Measurements from ENCODE around the gene REEP6. TPM values are rescaled to one million over a fixed set of nuclear protein-coding genes. Genes with fewer than 3 reads are reported as not detected.

Gene REEP6
- polyA plus RNA-seq, 1 experiment, result 0.84 TPM

DNA sequence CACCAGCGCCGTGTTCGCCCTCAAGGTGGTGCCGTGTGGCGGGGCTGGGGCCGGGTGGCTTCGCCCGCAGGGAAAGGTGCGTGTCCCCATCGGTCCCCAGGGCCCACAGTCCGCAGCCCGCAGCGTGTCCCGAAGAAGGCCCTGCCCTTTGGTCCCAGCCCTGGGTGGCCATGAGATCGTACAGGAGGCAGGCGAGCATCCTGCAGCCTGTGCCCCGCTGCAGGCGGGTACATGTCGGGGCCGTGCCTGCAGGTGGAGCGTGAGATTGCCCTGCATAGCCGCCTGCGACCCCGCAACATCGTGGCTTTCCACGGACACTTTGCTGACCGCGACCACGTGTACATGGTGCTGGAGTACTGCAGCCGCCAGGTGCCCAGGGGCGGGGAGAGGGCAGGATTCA lies 34.4 kb downstream of the REEP6 start:
- DNase-seq (ENCODE audit: low read depth, low spot score), result no peak
- no peak overlapping the region for H3K27ac ChIP-seq (ENCODE audit: low read depth, low read length)
- CTCF ChIA-PET, result no interaction called here
- no peak overlapping the region for H3K4me3 ChIP-seq (ENCODE audit: low read depth, low read length)
- POLR2A ChIA-PET, result interaction anchor here (0.6 kb wide), 1 partner anchor 47 kb away, joined by 5 read pairs; no protein-coding TSS in a partner anchor
- H3K27me3 ChIP-seq (ENCODE audit: control insufficient read depth, insufficient read depth, low read length), result peaks cover 27% of the 10 kb centered on the region
- peaks cover 5% of the 10 kb centered on the region; the same call in 1 of the 2 replicates for H3K9me3 ChIP-seq (ENCODE audit: control insufficient read depth, insufficient read depth, low read length)
- TF ChIP-seq, protein P1, sequence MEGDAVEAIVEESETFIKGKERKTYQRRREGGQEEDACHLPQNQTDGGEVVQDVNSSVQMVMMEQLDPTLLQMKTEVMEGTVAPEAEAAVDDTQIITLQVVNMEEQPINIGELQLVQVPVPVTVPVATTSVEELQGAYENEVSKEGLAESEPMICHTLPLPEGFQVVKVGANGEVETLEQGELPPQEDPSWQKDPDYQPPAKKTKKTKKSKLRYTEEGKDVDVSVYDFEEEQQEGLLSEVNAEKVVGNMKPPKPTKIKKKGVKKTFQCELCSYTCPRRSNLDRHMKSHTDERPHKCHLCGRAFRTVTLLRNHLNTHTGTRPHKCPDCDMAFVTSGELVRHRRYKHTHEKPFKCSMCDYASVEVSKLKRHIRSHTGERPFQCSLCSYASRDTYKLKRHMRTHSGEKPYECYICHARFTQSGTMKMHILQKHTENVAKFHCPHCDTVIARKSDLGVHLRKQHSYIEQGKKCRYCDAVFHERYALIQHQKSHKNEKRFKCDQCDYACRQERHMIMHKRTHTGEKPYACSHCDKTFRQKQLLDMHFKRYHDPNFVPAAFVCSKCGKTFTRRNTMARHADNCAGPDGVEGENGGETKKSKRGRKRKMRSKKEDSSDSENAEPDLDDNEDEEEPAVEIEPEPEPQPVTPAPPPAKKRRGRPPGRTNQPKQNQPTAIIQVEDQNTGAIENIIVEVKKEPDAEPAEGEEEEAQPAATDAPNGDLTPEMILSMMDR (IDR thresholded peaks at IDR 0.05; ENCODE audit: low read depth, low read length), result no peak

DNA sequence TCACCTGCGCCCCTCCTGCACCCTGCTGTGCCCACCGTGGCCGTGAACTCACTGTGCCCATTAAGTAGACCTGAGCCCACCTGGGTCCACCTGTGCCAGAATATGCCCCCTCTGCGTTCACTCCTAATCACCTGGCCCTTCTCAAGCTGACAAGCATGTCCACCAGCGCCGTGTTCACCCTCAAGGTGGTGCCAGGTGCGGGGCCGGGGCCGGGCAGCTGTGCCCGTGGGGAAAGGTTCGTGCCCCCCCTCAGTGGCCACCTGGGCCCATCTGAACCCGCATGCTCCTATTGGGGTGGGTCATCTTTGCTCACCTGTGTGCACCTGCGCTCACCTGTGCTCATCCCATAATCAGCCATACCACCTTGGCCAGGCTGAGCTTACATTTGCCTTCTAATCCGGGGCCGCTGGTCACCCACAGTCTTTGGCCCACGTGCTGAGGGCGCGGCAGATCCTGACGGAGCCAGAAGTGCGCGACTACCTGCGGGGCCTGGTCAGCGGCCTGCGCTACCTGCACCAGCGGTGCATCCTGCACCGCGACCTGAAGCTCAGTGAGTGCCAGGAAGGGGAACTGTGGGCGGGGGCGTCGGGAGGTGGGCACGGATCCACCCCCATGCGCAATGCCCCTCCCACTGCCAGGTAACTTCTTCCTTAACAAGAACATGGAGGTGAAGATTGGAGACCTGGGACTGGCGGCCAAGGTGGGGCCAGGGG lies 35.2 kb downstream of the REEP6 start:
- H3K9me3 ChIP-seq (ENCODE audit: control insufficient read depth, insufficient read depth, low read length), result peaks cover 5% of the 10 kb centered on the region; the same call in 1 of the 2 replicates
- H3K27ac ChIP-seq (ENCODE audit: low read depth, low read length), result no peak overlapping the region
- DNase-seq (ENCODE audit: low read depth, low spot score), result no peak
- no peak overlapping the region for H3K4me3 ChIP-seq (ENCODE audit: low read depth, low read length)
- H3K27me3 ChIP-seq (ENCODE audit: control insufficient read depth, insufficient read depth, low read length), result peaks cover 27% of the 10 kb centered on the region
- CTCF ChIA-PET, result no interaction called here
- TF ChIP-seq, protein P1 (IDR thresholded peaks at IDR 0.05; ENCODE audit: low read depth, low read length), result no peak
- POLR2A ChIA-PET, result no interaction called here

DNA sequence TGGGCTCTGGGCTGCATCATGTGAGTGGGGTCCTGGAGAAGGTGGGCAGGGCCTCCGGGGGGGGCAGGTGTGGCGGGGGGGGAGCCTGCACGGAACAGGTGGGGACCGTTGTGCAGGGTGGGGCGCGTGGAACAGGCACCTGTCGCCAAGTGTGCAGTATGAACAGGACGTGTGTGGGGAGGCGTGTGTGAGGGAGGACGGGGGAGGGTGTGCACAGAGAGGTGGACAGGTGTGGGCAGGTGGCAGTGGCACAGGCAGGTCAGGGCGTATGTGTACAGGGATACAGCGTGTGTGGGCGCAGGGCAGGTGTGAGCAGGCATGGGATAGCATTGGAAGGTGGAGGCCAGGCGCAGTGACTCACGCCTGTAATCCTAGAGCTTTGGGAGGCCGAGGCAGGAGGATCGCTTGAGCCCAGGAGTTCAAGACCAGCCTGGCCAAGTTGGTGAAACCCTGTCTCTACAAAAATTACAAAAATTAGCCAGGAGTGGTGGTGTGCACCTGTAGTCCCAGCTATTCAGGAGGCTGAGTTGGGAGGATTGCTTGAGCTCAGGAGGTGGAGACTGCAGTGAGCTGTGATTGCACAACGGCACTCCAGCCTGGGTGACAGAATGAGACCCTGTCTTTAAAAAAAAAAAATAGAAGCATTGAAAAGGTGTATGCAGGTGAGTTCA lies 36.1 kb downstream of the REEP6 start:
- CTCF ChIA-PET, result no interaction called here
- Histone ChIP-seq H3K27me3 (ENCODE audit: control insufficient read depth, insufficient read depth, low read length) (peaks cover 23% of the 10 kb centered on the region), H3K9me3 (ENCODE audit: control insufficient read depth, insufficient read depth, low read length) (peaks cover 5% of the 10 kb centered on the region; the same call in 1 of the 2 replicates), H3K4me3 (ENCODE audit: low read depth, low read length) (no peak overlapping the region), H3K27ac (ENCODE audit: low read depth, low read length) (no peak overlapping the region)
- POLR2A ChIA-PET, result no interaction called here
- TF ChIP-seq, protein P1 (IDR thresholded peaks at IDR 0.05; ENCODE audit: low read depth, low read length), result no peak
- no peak for DNase-seq (ENCODE audit: low read depth, low spot score)

DNA sequence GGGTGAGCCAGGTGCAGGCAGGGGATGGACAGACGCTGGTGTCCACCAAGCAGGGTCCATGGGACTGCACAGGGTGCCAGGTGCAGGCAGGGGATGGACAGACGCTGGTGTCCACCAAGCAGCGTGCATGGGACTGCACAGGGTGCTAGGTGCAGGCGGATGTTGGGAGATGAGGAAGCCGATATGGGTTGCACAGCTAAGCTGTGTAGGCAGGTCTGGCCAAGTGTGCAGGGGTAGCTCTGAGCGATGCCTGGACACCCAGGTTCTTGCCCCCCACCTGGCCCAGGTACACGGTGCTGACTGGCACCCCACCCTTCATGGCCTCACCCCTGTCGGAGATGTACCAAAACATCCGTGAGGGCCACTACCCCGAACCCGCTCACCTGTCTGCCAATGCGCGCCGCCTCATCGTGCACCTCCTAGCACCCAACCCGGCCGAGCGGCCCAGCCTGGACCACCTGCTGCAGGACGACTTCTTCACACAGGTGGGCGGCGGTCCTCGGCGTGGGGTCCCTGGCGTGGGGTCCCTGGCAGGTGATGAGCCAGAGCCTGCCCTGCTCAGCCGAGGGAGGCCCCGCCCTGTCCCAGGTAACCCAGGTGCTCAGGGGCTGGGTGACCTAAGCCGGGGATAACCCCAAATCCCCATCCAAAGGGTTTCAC lies 36.8 kb downstream of the REEP6 start:
- Histone ChIP-seq H3K27ac (ENCODE audit: low read depth, low read length) (no peak overlapping the region), H3K27me3 (ENCODE audit: control insufficient read depth, insufficient read depth, low read length) (peaks cover 20% of the 10 kb centered on the region), H3K4me3 (ENCODE audit: low read depth, low read length) (no peak overlapping the region), H3K9me3 (ENCODE audit: control insufficient read depth, insufficient read depth, low read length) (peaks cover 5% of the 10 kb centered on the region; the same call in 1 of the 2 replicates)
- CTCF ChIA-PET, result no interaction called here
- no peak for DNase-seq (ENCODE audit: low read depth, low spot score)
- POLR2A ChIA-PET, result no interaction called here
- TF ChIP-seq, protein P1 (IDR thresholded peaks at IDR 0.05; ENCODE audit: low read depth, low read length), result no peak

Measured in AG04450 (cell line).